Activated CD4-positive, CD25-positive, alpha-beta regulatory T cell (primary cell): ENCODE results near the gene SLC7A6OS.

Experiments
- DNase-seq, 4 experiments: peaks; one replicate each; lab custom pipeline; 2025; lab: John Stamatoyannopoulos, UW

SLC7A6OS gene

DNA sequence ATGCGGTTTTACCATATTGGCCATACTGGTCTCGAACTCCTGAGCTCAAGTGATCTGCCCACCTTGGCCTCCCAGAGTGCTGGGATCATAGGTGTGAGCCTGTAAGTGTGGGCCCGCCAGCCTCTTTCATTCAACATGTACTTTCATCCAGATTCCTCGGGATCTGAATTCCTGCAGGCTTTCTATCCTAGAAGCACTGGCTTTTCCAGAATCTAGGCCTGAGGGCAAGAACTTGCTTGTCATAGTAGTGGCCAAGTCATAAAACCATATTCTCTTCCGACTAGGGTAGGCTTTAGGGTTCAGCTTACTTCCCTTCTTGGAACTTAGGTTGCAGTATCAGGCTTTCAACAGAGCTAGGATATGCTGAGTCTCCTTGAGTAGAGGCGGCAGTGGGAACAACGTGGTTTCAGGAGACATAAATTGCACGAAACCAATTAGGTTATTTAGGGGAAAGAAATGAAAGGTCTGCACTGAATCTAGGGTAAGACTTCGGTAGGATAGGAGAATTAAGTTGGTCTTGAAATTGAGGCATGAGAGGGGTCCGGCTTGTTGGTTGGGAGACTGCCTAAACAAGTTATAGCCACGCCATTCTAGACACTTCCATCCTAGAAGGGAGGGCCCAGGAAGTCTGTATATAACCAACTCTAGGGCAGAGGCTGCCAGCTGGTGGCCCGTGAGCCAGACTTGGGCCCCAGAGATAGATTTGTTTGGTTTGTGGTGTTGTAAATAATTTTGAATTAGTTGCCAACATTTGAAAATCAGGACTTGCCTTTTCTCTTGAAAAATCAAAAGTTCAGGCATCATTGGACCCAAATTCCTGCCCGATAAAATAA, 30.8 kb downstream of the SLC7A6OS start:
- no peak for DNase-seq

DNA sequence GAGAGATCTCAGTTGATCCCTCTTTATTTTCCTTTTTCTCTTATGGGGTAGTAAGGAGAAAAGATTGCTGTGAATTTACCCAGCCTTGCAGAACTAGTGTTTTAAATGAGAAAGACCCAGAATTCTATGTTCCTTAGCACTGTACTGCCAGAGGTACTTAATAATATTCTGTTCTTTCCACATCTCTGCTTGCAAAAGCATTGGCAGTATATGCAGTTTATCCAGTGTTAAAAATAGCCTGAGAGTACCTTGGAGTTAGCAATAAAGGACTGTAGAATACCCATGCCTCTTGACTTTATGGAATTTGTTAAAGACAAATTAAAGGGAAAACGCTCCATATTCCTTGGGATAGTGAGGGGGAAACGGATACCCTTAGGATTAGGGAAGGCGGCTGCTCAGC, 34.5 kb downstream of the SLC7A6OS start:
- DNase-seq: no peak

DNA sequence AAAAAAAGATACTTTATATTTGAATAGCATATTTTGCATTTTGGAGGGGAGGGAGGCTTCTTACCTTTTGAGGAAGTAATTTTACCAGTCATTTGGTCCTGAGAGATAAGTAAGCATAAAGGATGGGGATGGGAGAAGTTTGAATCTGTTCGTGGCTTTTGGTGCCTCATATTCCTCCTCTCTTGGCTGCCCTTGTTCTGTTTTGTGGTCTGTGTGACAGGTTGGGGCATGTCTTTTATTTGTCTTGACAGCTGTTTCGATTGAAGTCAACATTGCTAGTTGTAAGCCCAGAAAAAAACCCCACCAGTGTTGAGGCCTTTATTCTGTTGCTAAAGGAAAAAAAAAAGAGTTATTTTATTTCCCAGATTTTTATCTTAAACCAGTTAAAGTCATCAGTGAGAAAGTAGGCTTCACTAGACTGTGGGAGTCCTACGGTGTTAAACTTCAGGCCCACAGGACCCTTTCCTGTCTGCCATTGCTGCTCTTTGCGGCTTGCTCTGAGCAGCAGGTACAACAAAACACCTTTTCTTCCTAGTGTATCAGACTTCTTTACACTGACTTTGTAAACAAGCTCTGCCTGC, 35.0 kb downstream of the SLC7A6OS start:
- DNase-seq: peak in 1 of 4 experiments; percentile 11

DNA sequence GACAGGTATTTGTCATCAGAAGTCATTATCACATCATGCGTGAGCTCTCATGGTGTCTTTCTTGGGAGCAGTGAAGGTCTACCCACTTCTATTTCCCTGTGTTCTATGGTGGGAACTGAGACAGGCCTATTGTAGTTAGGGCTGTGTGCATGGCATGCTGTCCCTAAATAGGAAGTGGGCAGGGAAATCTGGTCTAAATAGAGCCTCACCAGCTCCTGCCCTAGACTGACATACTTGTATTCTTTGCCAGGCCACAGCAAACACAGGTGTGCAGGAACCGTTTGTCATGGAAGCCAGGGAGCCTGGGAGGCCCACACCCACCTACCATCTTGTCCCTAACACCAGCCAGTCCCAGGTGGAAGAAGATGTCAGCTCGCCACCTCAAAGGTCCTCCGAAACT, 36.3 kb downstream of the SLC7A6OS start:
- no peak for DNase-seq

DNA sequence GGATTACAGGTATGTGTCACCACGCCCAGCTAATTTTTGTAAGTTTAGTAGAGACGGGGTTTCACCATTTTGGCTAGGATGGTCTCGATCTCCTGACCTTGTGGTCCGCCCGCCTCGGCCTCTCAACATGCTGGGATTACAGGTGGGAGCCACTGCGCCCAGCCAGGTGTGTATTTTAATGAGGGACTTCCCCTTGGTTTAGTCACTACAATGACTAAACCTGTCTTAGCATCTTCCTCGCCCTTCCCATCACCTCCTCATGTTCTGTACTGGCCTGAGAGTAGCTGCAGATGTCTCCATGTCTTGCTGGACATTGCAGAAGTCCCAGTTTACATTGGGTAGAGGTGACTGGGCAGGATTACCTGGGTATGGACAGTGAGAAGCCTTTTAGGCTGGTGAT, 36.9 kb downstream of the SLC7A6OS start:
- DNase-seq: no peak

DNA sequence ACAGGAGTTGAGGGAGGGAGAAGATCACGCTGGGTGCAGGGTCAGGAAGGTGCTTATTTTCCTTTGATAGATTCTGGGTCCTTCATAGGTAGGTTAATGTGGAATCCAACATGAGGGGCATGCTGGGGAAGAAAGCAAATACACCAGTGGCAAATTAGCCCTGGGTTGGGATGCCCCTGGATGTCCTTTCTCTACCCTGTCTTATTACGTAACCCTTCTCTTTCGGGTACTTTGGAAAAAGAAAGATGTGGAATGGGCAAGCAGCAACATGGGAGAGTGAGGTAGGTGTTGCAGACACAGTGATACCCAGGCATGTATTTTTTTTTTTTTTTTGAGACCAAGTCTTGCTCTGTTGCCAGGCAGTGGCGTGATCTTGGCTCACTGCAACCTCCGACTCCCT, 37.3 kb downstream of the SLC7A6OS start:
- DNase-seq: no peak

DNA sequence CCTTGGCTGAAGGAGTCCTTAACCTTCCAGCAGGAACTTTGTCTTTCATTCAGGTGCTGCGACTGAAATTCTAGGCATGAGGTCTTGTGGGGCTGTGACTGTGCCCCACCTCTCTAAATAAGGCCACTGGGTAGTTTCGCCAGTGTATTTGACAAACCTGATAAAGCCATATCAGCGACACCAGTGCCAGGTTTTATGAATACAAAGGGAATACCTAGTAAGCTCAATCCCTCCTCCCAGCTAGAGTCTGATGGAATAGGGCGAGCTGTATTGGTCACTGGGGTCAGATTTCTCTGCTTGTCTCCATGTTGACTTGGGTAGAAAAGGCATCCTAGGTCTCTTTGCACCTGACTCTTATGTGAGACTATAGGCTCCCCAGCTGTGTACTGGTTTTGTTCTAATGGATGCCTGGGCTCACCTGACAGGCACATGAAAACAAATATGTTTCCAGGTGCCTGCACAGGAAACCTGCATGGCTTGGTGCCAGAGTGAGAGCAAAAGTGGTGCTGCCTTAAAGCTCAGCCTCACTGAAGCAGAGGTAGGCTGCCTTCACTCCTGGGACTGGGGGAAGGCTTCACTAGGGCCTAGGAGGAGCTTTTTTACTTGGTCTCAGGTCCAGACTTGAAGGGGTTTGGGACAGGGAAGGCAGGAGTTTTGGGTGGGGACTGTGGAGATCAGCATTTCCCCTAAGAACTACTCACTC, 38.1 kb downstream of the SLC7A6OS start:
- peak in 2 of 4 experiments; percentile 42 to 51 for DNase-seq

DNA sequence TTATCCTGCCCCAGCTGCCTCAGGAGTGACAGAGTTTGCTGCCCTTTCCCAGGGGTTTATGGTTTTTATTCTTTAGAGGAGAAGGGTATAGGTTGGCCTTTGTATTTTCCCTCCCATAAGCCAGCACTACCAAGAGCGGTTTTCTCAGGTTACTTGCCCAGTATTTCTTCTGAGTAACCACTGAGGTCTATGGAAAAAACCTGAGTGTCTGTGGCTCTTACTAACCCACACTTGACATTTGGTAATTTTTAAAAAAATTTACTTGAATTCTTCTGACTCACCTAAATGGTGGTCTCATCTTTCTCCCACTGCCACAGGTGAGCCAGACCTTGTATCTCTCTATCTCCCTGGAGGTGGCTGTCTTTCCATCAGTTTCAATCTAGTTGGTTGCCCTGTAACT, 40.4 kb downstream of the SLC7A6OS start:
- no peak for DNase-seq

DNA sequence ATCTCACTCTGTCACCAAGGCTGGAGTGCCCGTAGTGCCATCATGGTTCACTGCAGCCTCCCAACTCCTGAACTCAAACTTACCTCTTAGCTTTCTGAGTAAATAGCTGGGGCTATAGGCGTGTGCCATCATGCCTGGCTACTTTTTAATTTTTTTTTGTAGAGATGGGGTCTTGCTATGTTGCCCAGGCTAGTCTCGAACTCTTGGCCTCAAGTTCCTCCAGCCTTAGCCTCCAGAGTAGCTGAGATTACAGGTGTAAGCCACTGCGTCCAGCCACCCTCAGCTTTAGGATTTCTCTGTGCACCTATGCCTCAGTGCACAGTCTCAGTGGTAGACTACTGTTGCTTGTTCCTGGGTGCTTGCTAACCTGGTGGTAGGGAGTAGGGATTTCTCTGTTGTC, 41.0 kb downstream of the SLC7A6OS start:
- DNase-seq: no peak

DNA sequence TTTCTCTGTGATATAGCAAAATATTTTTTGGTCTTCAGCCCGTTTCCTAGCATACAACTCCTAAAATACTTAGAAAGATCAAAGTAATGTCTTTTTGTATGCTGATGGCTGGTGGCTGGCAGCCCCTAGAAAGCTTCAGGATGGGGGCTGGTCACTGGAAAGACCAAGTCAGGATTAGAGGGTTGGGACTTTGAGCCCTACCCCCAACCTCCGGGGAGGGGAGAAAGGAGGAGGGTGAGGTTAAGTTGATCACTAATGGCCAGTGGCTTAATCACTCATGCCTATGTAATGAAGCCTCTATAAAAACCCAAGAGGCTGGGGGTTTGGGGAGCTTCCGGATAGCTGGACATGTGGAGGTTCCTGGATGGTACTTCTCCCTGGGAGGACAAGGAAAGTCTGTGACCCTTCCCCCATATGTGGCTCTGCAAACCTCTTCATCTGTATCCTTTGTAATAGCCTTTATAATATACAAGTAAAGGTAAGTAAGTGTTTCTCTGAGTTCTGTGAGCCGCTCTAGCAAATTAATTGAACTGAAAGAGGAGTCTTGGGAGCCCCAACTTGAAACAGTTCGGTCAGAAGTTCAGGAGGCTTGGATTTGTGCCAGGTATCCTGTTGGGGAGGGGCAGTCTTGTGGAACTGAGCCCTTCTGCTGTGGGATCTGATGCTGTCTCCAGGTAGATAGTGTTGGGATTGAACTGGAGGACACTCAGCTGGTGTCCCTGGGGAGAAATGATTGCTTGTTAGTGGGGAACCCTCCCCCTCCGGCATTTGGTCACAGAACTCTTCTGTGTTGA, 42.9 kb downstream of the SLC7A6OS start:
- DNase-seq: no peak

DNA sequence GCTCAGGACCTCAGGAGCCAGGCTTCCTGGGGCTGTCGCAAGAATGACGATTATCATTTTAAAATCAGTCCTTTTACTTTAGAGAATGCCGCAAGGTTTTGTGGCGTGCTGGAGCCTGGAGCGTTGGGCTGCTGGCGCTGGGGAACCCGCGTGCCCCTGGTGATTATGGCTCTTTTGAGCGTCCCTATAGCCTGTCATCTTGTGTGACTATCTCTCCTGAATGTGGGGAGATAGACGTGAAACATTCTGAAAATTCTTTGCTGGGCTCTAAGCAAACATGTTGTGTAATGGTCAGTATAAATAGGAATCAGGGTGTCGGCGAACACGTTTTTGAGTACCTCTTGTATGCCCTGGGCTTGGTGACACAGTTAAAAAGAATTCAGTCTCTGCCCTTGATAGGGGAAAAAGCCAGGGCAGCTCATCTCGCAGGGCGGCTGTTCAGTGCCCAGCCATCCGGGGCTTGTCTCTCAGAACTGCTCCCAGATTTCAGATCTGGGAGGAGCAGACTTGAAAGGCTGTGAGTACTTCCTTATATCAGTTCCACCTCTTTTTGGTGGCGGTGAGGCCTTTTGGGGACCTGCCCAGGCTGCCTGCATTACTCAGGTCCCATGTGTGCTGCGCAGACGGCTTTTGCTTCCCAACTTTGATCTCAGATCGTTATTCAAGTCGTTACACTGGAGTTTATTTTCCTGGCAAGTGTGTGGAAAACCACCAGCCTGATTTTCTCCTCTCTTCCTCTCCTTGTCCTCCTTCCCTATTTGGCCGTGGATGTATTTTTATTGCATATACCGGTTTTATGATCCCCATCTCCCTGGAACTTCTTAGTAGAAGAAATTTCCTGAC, 45.4 kb downstream of the SLC7A6OS start:
- no peak for DNase-seq

DNA sequence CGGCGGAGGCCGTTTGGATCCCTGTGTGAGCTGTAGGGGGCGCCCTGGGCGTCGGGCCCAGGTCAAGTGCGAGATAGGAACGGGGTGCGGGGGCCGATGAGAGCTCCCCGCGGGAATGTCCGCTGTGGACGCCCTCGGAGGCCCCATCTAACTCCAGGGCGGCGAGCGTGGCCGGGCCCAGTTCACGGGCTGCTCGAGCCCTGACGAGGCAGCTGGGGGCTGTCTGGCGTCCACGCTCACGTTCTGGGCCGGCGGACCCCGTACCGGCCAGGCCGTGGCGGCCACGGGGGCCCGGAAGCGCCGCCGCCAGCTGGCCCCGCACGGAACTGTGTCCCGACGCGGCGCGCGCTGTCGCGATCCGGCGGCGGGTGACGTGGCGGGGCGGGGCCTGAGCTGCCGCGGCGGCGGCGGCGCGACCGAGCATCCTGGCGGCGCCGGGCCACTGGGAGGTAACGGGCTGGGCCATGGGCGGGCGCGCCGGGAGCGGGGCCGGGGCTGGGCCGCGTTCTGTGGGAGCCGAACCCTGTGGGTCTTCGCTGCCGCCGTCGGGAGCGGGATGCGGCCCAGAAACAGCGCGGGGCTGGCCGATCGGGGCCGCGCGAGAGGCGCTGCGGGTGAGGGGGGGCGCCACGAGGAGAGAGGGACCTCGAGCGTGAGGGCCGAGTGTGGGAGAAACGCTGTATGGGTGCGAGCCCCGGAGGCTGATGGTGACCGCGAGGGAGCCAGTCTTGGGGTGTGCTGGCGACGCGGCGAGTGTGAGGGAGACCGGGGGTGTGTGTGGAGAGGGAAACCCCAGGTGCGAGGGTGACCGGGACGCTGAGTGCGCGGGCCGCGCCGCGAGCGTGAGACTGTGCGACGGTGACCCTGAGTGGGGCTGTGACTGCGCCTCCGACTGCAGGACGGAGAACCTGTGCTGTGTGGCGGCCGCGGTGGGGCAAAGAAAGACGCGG, 46.3 kb downstream of the SLC7A6OS start, which contains the start of gene SLC7A6:
Gene SLC7A6 (plus strand): TSS at position 399 of the 950 bp plus-strand sequence. CDS start 10,201 bp downstream, outside the sequence.
- DNase-seq: peak; percentile 63 to 71 (median 68)

DNA sequence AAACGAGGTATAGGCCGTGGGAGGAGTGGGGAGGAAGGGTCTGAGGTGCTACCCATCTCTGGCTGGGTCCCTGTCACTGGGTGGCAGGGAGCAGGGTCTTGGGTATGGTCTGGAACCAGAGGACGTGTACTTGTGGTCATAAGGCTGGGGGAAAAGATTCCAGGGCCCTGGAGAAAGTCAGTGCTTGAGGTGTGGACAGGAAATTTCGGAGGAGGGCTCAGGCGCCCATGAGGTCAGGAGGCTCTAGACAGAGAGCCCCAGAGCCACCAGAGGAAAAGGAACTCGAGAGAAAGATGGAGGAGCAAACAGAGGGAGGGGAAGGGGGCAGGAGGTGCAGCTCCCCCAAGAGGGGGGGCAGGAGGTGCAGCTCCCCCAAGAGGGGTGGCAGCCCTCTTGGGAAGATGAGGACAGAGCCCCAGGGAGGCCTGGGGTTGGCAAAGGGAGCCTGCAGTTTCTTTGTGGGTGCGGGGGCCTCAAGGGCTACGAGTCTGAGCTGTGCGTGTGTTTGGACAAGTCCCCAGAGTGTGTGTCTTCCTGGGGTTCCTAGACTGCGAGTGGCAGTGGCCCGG, 47.1 kb downstream of the SLC7A6OS start:
- no peak for DNase-seq

DNA sequence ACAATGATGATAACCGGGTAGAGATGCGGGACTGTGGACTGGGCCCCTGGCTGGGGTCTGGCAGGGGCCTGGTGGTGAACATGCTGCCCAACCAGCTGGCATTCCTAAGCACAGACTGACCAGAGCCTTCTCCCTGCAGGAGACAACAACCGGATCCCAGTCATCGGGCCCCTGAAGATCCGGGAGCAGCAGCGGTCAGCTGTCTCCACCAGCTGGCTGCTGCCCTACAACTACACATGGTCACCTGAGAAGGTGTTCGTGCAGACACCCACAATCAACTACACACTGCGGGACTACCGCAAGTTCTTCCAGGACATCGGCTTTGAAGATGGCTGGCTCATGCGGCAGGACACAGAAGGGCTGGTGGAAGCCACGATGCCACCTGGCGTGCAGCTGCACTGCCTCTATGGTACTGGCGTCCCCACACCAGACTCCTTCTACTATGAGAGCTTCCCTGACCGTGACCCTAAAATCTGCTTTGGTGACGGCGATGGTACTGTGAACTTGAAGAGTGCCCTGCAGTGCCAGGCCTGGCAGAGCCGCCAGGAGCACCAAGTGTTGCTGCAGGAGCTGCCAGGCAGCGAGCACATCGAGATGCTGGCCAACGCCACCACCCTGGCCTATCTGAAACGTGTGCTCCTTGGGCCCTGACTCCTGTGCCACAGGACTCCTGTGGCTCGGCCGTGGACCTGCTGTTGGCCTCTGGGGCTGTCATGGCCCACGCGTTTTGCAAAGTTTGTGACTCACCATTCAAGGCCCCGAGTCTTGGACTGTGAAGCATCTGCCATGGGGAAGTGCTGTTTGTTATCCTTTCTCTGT, 51.5 kb downstream of the SLC7A6OS start:
- DNase-seq: no peak

DNA sequence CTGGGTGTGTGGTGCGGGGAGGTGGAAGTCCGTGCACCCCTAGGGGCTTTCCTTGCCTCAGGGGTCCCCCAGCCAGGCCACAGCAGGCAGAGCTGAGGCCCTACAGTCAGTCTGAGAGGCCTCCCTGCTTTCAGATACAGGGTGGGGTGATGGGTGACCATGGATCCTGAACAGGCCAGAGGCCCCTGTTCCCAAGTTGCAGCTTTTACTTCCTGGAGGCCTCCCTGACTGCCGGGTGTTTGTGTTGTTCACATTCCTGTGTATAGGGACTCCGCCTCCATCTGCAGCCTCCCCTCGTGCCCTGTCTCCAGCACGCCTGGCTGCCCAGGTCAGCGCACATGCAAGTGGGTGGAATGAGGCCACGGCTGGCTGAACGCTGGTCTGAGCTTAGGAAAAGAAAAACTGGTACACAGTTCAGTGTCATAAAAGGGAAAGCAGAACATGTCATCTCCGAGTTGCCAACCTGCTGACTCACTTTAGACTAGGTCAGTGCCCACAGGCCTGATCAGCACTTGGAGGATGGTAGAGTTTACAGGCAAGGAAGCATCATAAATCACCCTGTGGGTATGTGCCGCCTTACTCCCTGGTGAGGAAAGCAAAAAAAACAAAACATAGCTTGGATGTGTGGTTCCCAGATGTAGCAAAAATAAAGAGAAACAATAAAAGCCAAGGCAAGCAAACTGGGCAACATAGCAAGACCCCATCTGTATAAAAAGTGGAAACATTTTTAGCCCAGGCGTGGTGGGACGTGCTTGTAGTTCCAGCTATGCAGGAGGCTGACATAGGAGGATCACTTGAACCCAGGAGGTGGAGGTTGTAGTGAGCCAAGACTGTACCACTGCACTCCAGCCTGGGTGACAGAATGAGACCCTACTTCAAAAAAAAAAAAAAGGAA, 52.6 kb downstream of the SLC7A6OS start:
- DNase-seq: no peak

DNA sequence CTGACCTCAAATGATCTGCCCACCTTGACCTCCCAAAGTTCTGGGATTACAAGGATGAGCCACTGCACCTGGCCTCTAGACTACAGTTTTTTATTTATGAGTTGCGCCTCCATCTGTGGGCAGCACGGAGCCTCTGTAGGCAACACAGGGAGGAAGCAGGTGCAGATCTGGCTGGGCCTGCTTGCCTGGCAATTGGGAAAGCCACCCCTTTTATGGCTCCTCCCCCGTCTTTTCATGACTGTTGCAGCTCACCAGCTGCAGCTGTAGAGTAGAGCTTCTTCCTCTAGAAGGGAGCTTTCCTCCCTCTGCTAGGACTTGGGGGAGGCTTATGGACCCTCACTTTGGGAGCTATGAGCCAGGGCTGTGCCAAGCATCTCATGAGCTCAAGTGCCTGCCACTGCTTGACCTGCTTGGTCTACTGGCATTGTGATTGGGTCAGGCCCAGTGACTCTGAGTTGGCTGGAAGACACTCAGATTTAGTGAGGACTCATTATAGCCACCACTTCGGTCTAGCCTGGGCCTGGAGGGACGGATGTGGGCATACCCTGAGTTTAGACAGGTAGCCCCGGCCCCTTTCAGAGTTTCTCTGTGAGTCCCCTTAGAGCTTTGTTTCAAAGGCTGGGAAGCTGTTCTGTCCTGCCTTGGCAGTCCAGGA, 53.4 kb downstream of the SLC7A6OS start:
- DNase-seq: no peak

DNA sequence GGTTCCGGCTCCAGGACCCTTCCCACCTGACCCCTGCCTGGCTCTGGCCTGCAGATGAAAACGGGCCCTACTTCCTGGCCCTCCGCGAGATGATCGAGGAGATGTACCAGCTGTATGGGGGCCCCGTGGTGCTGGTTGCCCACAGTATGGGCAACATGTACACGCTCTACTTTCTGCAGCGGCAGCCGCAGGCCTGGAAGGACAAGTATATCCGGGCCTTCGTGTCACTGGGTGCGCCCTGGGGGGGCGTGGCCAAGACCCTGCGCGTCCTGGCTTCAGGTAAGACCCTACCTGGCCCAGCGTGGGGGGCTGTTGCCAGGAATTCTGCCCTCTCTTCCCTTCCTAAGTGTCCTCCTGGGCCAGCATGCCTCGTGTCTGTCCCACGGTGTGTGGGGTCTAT, 55.0 kb downstream of the SLC7A6OS start:
- no peak for DNase-seq
